Peyer's patch (tissue), 4 donors: ENCODE data around the gene KAZN.

Experiments used
- CTCF ChIP-seq, 6 experiments: fragments of 450-650 bp in 4 of 6; fragments of 200-600 bp in 2 of 6; sonication (generic) in 1 of 6; IDR thresholded peaks; one replicate each; pipeline ENCODE4 v1.5.1; 2017 to 2019; ENCODE audit warnings: antibody characterized with exemption in 6 of 6, mild to moderate bottlenecking in 3 of 6, moderate library complexity in 1 of 6
- POLR2A ChIP-seq, 2 donors: fragments of 450-650 bp; IDR thresholded peaks; one replicate each; pipeline ENCODE4 v1.5.1; 2017; ENCODE audit warnings: antibody characterized with exemption in 2 of 2, mild to moderate bottlenecking in 2 of 2, moderate library complexity in 2 of 2

- TF ChIP-seq POLR2A (IDR thresholded peaks at IDR 0.05) (no peak), CTCF (IDR thresholded peaks at IDR 0.05) (no peak)
Measured at GRCh38 chr1:15000030-15000429, 401.5 kb downstream of the KAZN start.
